ENCODE measurements around the gene PLXDC2. TPM values are rescaled to one million over a fixed set of nuclear protein-coding genes. Genes with fewer than 3 reads are reported as not detected.
A peak's percentile ranks its signal among the peaks of the same experiment; 100 is the strongest.

The PLXDC2 gene
- total RNA-seq, 8 experiments from 2014 or later, result 3.7 to 129 (median 7.6) TPM

- Histone ChIP-seq H3K4me1 (replicated peaks in 1 of 2) (peaks cover 18 to 24% of the 10 kb centered on the region in 2 donors), H3K27ac (no peak overlapping the region), H3K4me3 (no peak overlapping the region)
- 3 to 87% (median 67%) methylated on average over 1 to 5 of the region's 5 CpGs; no CpG with 5 or more reads in 3 of the 10 experiments for WGBS, 10 experiments
- no peak for ATAC-seq (replicated peaks in 6 of 8)
- in situ Hi-C loops (cut with MboI; ENCODE audit: low pct_unique_long_range_greater_than_20kb in 2 of 9, low sequenced_read_pairs in 9 of 9, unreplicated experiment in 9 of 9), result no loop called here
Observed at GRCh38 chr10:20114179-20114578, 297.9 kb downstream of the PLXDC2 start.

DNA sequence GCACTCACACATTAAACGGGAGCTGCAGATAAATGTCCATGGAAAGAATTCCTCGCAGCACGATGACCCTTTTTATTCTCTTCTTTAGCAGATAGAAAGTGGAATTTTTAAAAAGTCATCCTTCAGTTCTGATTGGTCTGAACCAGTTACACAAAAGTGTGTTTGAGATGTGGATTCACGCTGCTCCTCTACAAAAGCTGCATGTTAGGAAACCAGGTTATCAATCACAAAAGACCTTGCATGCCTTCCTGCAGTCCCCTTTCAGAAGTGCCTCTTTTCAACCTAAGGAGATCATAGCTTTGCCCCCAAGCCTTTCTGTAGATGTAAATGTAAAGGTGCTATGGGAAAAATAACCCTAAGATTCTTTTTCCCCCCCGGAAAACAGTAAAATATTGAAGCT is 299.7 kb downstream of the PLXDC2 start:
- 30 to 81% (median 37%) methylated on average over 2 to 5 of the region's 5 CpGs; no CpG with 5 or more reads in 1 of the 10 experiments for WGBS, 10 experiments
- ATAC-seq (replicated peaks in 6 of 8), result no peak
- in situ Hi-C loops (cut with MboI; ENCODE audit: low pct_unique_long_range_greater_than_20kb in 2 of 9, low sequenced_read_pairs in 9 of 9, unreplicated experiment in 9 of 9), result no loop called here
- Histone ChIP-seq H3K4me1 (replicated peaks in 1 of 2) (peaks cover 7 to 11% of the 10 kb centered on the region in 2 donors), H3K27ac (no peak overlapping the region), H3K4me3 (no peak overlapping the region)

DNA sequence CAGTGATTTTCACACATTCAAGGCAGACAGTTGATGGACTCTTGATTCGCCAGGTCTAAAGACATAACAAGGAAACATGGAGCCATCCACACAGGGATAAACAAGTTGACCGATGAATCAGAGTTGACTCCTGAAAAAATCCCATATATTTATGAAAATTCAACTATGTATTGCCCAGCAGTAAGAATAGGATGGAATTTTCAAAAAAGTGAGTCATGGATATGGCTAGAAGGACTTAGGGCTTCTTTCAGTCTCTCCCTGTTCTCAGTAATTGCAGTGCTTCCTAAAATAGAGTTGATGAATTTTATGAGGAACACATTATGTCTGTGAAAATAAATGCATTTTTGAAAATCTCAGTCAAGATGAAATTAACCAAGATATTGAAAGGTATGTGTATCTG is 301.2 kb downstream of the PLXDC2 start:
- H3K4me3 ChIP-seq, result no peak overlapping the region
- no peak overlapping the region for H3K27ac ChIP-seq
- in situ Hi-C loops (cut with MboI; ENCODE audit: low pct_unique_long_range_greater_than_20kb in 2 of 9, low sequenced_read_pairs in 9 of 9, unreplicated experiment in 9 of 9), result no loop called here
- no peak for ATAC-seq (replicated peaks in 6 of 8)
- peaks cover 6 to 10% of the 10 kb centered on the region in 2 donors for H3K4me1 ChIP-seq (replicated peaks in 1 of 2)
- WGBS, 10 experiments, result 30 to 100% (median 80%) methylated on average over 1 to 2 of the region's 2 CpGs; no CpG with 5 or more reads in 1 of the 10 experiments

DNA sequence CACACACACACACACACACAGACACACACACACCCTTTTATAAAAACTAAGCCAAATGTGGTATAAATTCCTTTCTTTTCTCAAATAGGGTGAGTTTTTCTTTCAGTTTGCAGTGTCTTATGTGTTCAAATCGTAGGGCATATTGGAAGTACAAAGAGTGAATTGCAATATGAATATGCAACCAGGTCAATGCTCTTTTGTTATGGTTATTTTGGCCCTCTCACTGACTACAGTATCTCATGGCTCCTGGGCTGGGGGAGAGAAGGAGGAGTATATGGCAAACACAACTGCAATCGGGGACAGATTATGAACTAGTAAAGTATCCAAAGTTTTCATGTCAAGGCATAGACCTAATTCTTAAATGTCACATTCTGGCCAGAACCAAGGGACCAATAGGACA is 301.9 kb downstream of the PLXDC2 start:
- Histone ChIP-seq H3K4me3 (no peak overlapping the region), H3K27ac (no peak overlapping the region), H3K4me1 (replicated peaks in 1 of 2) (peaks cover 6 to 10% of the 10 kb centered on the region in 2 donors)
- peak in 2 of 8 experiments; percentile 32 to 46 for ATAC-seq (replicated peaks in 6 of 8)
- 0 to 80% (median 20%) methylated on average over 1 to 2 of the region's 2 CpGs; no CpG with 5 or more reads in 5 of the 10 experiments for WGBS, 10 experiments
- in situ Hi-C loops (cut with MboI; ENCODE audit: low pct_unique_long_range_greater_than_20kb in 2 of 9, low sequenced_read_pairs in 9 of 9, unreplicated experiment in 9 of 9), result no loop called here

- no peak overlapping the region for H3K27ac ChIP-seq
- no peak overlapping the region for H3K4me3 ChIP-seq
- ATAC-seq (replicated peaks in 6 of 8), result no peak
- WGBS, 10 experiments, result 27 to 100% (median 96%) methylated on average over 1 to 2 of the region's 2 CpGs; no CpG with 5 or more reads in 1 of the 10 experiments
- in situ Hi-C loops (cut with MboI; ENCODE audit: low pct_unique_long_range_greater_than_20kb in 2 of 9, low sequenced_read_pairs in 9 of 9, unreplicated experiment in 9 of 9), result no loop called here
- H3K4me1 ChIP-seq (replicated peaks in 1 of 2), result no peaks in the 10 kb centered on the region
Observed at GRCh38 chr10:20128811-20129210, 312.6 kb downstream of the PLXDC2 start.

DNA sequence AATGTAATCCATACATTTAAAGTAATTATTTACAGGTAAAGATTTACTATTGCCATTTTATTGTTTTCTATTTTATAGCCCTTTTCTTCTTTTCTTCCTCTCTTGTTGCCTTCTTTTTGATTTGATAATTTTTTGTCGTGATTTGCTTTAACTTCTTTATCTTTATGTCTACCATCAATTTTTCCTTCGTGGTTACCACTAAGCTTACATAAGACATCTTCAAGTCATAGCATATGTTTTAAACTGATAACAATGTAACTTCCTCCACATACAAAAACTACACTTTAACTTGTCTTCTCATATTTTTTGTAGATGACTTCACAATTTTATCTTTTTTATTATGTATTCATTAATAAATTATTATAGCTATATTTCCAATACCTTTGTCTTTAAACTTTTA is 316.6 kb downstream of the PLXDC2 start:
- WGBS, 10 experiments, result 3 to 100% (median 85%) methylated on average over 2 of the region's 2 CpGs
- no peak for ATAC-seq (replicated peaks in 6 of 8)
- no peak overlapping the region for H3K4me3 ChIP-seq
- no peak overlapping the region for H3K27ac ChIP-seq
- H3K4me1 ChIP-seq (replicated peaks in 1 of 2), result no peaks in the 10 kb centered on the region
- in situ Hi-C loops (cut with MboI; ENCODE audit: low pct_unique_long_range_greater_than_20kb in 2 of 9, low sequenced_read_pairs in 9 of 9, unreplicated experiment in 9 of 9), result no loop called here

GRCh38 chr10:20133669-20134189 is 317.5 kb downstream of the PLXDC2 start:
- ATAC-seq (replicated peaks in 6 of 8), result no peak
- in situ Hi-C loops (cut with MboI; ENCODE audit: low pct_unique_long_range_greater_than_20kb in 2 of 9, low sequenced_read_pairs in 9 of 9, unreplicated experiment in 9 of 9), result no loop called here
- 35 to 100% (median 83%) methylated on average over 1 to 2 of the region's 2 CpGs; no CpG with 5 or more reads in 1 of the 10 experiments for WGBS, 10 experiments

DNA sequence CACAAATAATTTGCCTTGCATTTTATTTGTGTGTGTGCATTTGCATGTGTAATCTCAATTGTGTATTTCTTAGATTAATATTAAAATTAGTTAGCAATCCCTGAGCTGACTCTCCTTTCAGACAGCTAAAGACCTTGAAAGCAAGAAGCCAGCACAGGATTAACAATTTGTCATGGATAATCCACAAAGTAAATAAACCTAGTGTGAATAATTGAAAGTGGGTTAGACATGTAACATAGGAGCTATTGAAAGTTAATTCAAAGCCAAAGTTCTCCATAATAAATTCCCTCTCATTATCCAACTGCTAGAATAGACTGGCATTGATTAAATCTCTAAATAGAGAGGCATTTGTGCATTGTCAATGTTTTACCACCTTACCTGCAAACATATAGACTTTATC is 326.1 kb downstream of the PLXDC2 start:
- H3K27ac ChIP-seq, result no peak overlapping the region
- H3K4me1 ChIP-seq (replicated peaks in 1 of 2), result no peaks in the 10 kb centered on the region
- in situ Hi-C loops (cut with MboI; ENCODE audit: low pct_unique_long_range_greater_than_20kb in 2 of 9, low sequenced_read_pairs in 9 of 9, unreplicated experiment in 9 of 9), result no loop called here
- no peak for ATAC-seq (replicated peaks in 6 of 8)
- H3K4me3 ChIP-seq, result no peak overlapping the region

More at GRCh38 chr10:20133669-20134189, 317.5 kb downstream of the PLXDC2 start:
- no peaks in the 10 kb centered on the region for H3K4me1 ChIP-seq (replicated peaks in 1 of 2)
- H3K4me3 ChIP-seq, result no peak overlapping the region
- H3K27ac ChIP-seq, result no peak overlapping the region

- Histone ChIP-seq H3K27ac (no peak overlapping the region), H3K4me3 (no peak overlapping the region), H3K4me1 (replicated peaks in 1 of 2) (peaks cover 0 to 3% of the 10 kb centered on the region in 2 donors)
- 0 to 100% (median 75%) methylated on average over 1 of the region's 1 CpG for WGBS, 10 experiments
- in situ Hi-C loops (cut with MboI; ENCODE audit: low pct_unique_long_range_greater_than_20kb in 2 of 9, low sequenced_read_pairs in 9 of 9, unreplicated experiment in 9 of 9), result no loop called here
- ATAC-seq (replicated peaks in 6 of 8), result no peak
Observed at GRCh38 chr10:20144268-20144667, 328.0 kb downstream of the PLXDC2 start.

DNA sequence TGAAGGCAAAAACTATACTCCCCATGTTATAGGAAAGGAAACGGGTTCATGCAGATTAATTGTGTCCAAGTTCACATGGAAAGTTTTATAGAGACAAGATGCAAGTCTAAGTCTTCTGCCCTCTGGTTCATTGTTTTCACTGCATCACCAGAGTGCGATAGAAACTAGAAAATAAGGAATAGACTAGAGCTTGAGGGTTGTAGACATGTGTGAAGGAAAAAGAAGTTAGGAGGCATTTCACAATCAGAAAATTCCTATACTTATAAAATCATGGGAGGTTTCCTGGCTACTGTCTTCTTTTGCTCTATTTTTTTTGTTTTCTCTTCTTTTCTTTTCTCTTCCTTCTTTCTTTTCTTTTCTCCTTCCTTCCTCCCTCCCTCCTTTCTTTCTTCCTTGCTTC is 329.8 kb downstream of the PLXDC2 start:
- no peak for ATAC-seq (replicated peaks in 6 of 8)
- WGBS, 10 experiments, result 38 to 100% (median 86%) methylated on average over 1 to 2 of the region's 2 CpGs
- H3K27ac ChIP-seq, result no peak overlapping the region
- in situ Hi-C loops (cut with MboI; ENCODE audit: low pct_unique_long_range_greater_than_20kb in 2 of 9, low sequenced_read_pairs in 9 of 9, unreplicated experiment in 9 of 9), result no loop called here
- peaks cover 0 to 3% of the 10 kb centered on the region in 2 donors for H3K4me1 ChIP-seq (replicated peaks in 1 of 2)
- H3K4me3 ChIP-seq, result no peak overlapping the region

DNA sequence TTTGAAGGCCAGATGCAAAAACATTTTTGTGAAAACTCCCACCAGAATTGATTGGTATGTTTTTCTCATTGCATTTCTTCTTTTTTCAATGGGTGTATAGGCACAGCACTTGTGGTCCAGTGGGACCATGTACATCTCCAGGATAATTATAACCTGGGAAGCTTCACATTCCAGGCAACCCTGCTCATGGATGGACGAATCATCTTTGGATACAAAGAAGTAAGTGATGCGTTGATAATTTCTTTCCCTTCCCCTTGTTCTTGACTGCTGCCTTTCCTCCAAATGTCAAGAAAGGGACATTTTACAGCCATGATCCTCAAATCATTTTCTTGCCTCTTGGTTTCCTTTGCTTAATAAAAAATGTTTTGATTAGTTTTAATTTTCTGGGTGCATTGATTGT is 331.5 kb downstream of the PLXDC2 start:
- peaks cover 0 to 3% of the 10 kb centered on the region in 2 donors for H3K4me1 ChIP-seq (replicated peaks in 1 of 2)
- no peak overlapping the region for H3K4me3 ChIP-seq
- no peak overlapping the region for H3K27ac ChIP-seq
- WGBS, 10 experiments, result 20 to 100% (median 50%) methylated on average over 1 to 2 of the region's 2 CpGs; no CpG with 5 or more reads in 1 of the 10 experiments
- peak in 2 of 8 experiments; percentile 34 to 47 for ATAC-seq (replicated peaks in 6 of 8)
- in situ Hi-C loops (cut with MboI; ENCODE audit: low pct_unique_long_range_greater_than_20kb in 2 of 9, low sequenced_read_pairs in 9 of 9, unreplicated experiment in 9 of 9), result no loop called here

DNA sequence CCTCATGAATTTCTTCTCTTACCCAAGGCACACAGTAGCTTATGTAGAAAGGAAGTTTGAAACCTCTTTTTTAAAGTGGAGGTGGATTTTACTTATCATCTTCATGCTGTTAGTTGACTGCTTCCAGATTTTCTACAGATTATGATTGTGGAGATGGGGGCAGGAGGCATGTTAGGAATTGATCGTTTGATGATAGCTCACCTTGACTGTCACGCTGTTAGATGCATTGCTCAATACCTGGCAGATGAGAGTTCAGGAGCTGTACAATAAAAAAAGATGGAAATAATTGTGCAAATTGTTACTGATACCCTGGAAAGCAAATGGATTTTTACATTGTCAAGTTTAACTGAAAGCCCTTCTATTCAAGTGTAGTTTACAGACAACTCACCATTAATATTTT is 340.3 kb downstream of the PLXDC2 start:
- Histone ChIP-seq H3K27ac (no peak overlapping the region), H3K4me1 (replicated peaks in 1 of 2) (no peaks in the 10 kb centered on the region), H3K4me3 (no peak overlapping the region)
- in situ Hi-C loops (cut with MboI; ENCODE audit: low pct_unique_long_range_greater_than_20kb in 2 of 9, low sequenced_read_pairs in 9 of 9, unreplicated experiment in 9 of 9), result no loop called here
- WGBS, 10 experiments, result 35 to 100% (median 88%) methylated on average over 2 of the region's 2 CpGs; no CpG with 5 or more reads in 5 of the 10 experiments
- no peak for ATAC-seq (replicated peaks in 6 of 8)

DNA sequence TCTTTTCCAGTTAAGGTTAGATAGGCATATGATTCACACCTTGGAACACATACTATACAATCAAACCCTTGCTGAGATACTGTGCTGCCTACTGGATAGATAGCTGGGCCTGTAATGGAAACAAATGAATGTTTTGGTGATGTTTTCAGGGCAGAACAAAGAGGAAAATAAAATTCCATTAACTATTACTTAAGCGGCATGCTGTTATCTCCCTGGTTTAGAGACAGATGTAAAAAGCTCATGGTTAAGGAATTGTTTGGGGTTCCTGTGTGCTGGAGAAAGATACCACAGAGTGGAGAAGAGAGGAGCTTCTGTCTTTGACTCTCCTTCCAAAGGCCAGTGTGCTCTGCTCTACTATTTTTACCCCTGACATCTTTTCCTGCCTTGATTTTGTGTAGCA is 341.1 kb downstream of the PLXDC2 start:
- ATAC-seq (replicated peaks in 6 of 8), result no peak
- in situ Hi-C loops (cut with MboI; ENCODE audit: low pct_unique_long_range_greater_than_20kb in 2 of 9, low sequenced_read_pairs in 9 of 9, unreplicated experiment in 9 of 9), result no loop called here
- Histone ChIP-seq H3K4me1 (replicated peaks in 1 of 2) (peaks cover 2 to 3% of the 10 kb centered on the region in 2 donors), H3K27ac (no peak overlapping the region), H3K4me3 (no peak overlapping the region)
- 83 to 100% (median 100%) methylated on average over 1 of the region's 1 CpG; no CpG with 5 or more reads in 6 of the 10 experiments for WGBS, 10 experiments

DNA sequence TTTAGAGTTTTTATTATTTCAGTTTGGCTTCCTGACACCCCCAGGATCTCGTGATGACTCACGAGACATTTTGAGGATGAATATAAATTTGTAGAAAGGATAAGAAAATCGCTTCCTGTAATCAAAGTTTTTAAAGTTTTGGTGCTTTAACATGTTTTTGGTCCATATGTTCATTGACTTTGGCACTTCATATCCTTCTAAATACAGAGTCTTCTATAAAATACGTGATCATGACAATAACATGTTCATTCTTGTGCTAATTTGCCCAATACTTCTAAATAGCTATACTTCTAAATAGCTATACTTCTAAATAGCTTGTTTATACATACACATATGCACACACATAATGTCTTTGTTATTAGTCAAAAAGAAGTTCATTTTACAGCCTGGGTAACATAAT is 341.9 kb downstream of the PLXDC2 start:
- 37 to 100% (median 95%) methylated on average over 3 to 4 of the region's 4 CpGs for WGBS, 10 experiments

More for the DNA sequence above, 341.9 kb downstream of the PLXDC2 start:
- Histone ChIP-seq H3K4me1 (replicated peaks in 1 of 2) (peaks cover 2 to 3% of the 10 kb centered on the region in 2 donors), H3K4me3 (no peak overlapping the region), H3K27ac (no peak overlapping the region)
- no peak for ATAC-seq (replicated peaks in 6 of 8)
- in situ Hi-C loops (cut with MboI; ENCODE audit: low pct_unique_long_range_greater_than_20kb in 2 of 9, low sequenced_read_pairs in 9 of 9, unreplicated experiment in 9 of 9), result no loop called here
